DND-41 (cell line): ENCODE data around the gene MINDY4.

ENCODE experiments used
- ATAC-seq: fragments of 200-7000 bp; cut with Tn5 transposase; 3 replicates; pipeline ENCODE4 v1.9.1; 2021; ENCODE audit warnings: low read depth; ENCODE audit not compliant: insufficient read depth
- DNase-seq: peaks from one replicate; pipeline ENCODE4 v3.0.0-alpha.2; 2020
- H2AFZ ChIP-seq: 2 replicates; pipeline ENCODE4 v1.6.0; 2012; ENCODE audit warnings: low read depth, low read length
- H3K27ac ChIP-seq: 2 replicates; pipeline ENCODE4 v1.5.1; 2012; ENCODE audit warnings: low read length, inconsistent platforms
- H3K27me3 ChIP-seq: fragments of 200-600 bp; sonication (generic); 2 replicates; pipeline ENCODE4 v1.6.0; 2012; ENCODE audit warnings: low read length, mild to moderate bottlenecking, inconsistent platforms; ENCODE audit not compliant: insufficient read depth, poor library complexity
- H3K36me3 ChIP-seq: 2 replicates; pipeline ENCODE4 v1.5.1; 2012; ENCODE audit warnings: low read length, inconsistent platforms; ENCODE audit not compliant: insufficient read depth
- H3K4me1 ChIP-seq: 2 replicates; pipeline ENCODE4 v1.5.1; 2012; ENCODE audit warnings: mild to moderate bottlenecking, low read length; ENCODE audit not compliant: insufficient read depth
- H3K4me2 ChIP-seq: 2 replicates; pipeline ENCODE4 v1.6.0; 2012; ENCODE audit warnings: mild to moderate bottlenecking, moderate library complexity, low read length, inconsistent platforms; ENCODE audit not compliant: insufficient read depth
- H3K4me3 ChIP-seq, 2 experiments: fragments of 200-600 bp in 1 of 2; shearing (Covaris generic) in 1 of 2; 2 replicates each; pipeline ENCODE4 v1.5.1; 2012 to 2016; ENCODE audit warnings: inconsistent platforms in 2 of 2, low read length in 2 of 2, mild to moderate bottlenecking in 2 of 2, low read depth in 1 of 2, moderate library complexity in 1 of 2
- H3K79me2 ChIP-seq: 2 replicates; pipeline ENCODE4 v1.6.0; 2012; ENCODE audit warnings: low read length, inconsistent platforms; ENCODE audit not compliant: insufficient read depth
- H3K9ac ChIP-seq: 2 replicates; pipeline ENCODE4 v1.6.0; 2012; ENCODE audit warnings: low read depth, mild to moderate bottlenecking, inconsistent platforms, low read length, moderate library complexity
- H3K9me3 ChIP-seq: 2 replicates; pipeline ENCODE4 v1.5.1; 2012; ENCODE audit warnings: low read length, moderate library complexity, mild to moderate bottlenecking, inconsistent platforms; ENCODE audit not compliant: insufficient read depth, severe bottlenecking
- H4K20me1 ChIP-seq: 2 replicates; pipeline ENCODE4 v1.6.0; 2012; ENCODE audit warnings: low read length; ENCODE audit not compliant: insufficient read depth
- EZH2 ChIP-seq: IDR thresholded peaks from 3 replicates; pipeline ENCODE4 v1.6.1; 2012; ENCODE audit warnings: borderline replicate concordance, low read depth, mild to moderate bottlenecking, moderate library complexity, low read length, inconsistent platforms; ENCODE audit not compliant: severe bottlenecking
- TF ChIP-seq, protein P1 (sequence below): IDR thresholded peaks from 2 replicates; pipeline ENCODE4 v1.5.1; 2012; ENCODE audit warnings: borderline replicate concordance, low read length, moderate library complexity, mild to moderate bottlenecking; ENCODE audit not compliant: poor library complexity, severe bottlenecking; ENCODE audit errors: extremely low read depth

The MINDY4 gene

DNA sequence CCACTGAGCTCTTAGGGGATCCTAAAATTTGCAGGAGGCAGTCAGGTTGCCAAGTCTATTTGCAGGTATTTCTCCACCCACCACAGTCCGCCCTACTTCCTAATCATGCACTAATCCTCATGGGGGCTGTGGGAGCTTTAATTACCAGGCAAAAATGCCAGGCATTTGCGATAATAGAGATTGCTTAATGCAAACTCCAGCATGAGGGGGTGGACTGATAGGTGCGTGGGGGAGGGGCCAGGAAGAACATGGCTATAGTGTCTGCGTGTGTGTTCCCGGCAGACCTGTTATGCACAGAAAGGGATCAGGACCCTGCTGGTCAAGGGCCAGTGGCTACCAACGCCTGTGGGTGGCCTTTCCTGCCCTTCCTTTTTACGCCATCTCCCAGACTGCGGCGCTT lies 124.8 kb downstream of the MINDY4 start:
- Histone ChIP-seq H3K9ac (no peak overlapping the region), H3K4me2 (no peak overlapping the region), H3K9me3 (no peaks in the 10 kb centered on the region), H3K79me2 (no peaks in the 10 kb centered on the region), H3K36me3 (no peaks in the 10 kb centered on the region), H3K27me3 (no peaks in the 10 kb centered on the region), H3K4me3 (no peak overlapping the region), H2AFZ (no peak overlapping the region), H3K4me1 (no peaks in the 10 kb centered on the region), H4K20me1 (no peaks in the 10 kb centered on the region), H3K27ac (no peak overlapping the region)
- DNase-seq (no peak), ATAC-seq (no peak)
- TF ChIP-seq EZH2: no peak
- TF ChIP-seq, protein P1, sequence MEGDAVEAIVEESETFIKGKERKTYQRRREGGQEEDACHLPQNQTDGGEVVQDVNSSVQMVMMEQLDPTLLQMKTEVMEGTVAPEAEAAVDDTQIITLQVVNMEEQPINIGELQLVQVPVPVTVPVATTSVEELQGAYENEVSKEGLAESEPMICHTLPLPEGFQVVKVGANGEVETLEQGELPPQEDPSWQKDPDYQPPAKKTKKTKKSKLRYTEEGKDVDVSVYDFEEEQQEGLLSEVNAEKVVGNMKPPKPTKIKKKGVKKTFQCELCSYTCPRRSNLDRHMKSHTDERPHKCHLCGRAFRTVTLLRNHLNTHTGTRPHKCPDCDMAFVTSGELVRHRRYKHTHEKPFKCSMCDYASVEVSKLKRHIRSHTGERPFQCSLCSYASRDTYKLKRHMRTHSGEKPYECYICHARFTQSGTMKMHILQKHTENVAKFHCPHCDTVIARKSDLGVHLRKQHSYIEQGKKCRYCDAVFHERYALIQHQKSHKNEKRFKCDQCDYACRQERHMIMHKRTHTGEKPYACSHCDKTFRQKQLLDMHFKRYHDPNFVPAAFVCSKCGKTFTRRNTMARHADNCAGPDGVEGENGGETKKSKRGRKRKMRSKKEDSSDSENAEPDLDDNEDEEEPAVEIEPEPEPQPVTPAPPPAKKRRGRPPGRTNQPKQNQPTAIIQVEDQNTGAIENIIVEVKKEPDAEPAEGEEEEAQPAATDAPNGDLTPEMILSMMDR: no peak

DNA sequence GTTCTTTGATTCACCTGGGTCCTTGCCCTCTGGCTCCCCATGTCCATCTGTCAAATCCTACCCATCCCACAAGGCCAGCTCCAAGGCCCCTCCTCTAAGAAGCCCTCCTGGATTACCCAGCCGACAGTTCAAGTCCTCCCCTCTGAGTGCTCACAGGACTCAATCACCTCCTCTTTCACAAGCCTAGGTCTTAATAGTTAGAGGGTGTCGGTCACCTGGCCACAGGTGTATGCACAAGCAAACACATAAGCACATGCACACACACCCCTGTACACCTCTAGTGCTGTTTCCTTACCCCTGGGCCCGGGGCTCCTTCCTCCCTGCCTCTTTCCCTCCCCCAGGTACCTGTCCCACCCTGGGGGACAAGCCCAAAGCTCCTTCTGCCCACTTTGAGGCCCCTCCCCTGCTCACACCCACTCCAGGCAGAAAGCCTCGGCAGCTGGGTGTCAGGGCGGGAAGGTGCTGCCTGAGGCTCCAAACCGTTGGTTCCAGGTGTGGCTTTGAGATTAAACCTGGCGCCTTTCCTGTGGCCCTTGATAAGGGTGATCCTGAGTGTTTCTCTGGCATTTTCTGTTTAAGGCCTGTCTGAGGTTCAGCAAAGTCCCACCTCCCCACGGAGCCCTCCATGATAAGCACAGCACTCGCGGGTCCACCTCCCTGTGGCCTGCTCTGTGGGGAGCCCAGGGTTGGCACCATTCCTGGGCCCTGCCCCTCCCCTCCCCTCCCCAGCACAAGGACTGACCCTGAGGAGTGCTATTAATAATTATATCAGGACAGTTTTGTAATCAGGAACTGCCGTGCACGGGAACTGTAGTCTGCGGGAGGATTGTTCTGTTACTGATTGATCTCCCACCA lies 125.8 kb downstream of the MINDY4 start:
- Histone ChIP-seq H3K79me2 (no peaks in the 10 kb centered on the region), H2AFZ (no peak overlapping the region), H3K4me1 (no peaks in the 10 kb centered on the region), H3K4me3 (no peak overlapping the region), H4K20me1 (no peaks in the 10 kb centered on the region), H3K9me3 (no peaks in the 10 kb centered on the region), H3K27me3 (no peaks in the 10 kb centered on the region), H3K9ac (no peak overlapping the region), H3K4me2 (no peak overlapping the region), H3K27ac (no peak overlapping the region), H3K36me3 (no peaks in the 10 kb centered on the region)
- DNase-seq: no peak
- ATAC-seq: no peak
- TF ChIP-seq, protein P1: no peak
- no peak for TF ChIP-seq EZH2

DNA sequence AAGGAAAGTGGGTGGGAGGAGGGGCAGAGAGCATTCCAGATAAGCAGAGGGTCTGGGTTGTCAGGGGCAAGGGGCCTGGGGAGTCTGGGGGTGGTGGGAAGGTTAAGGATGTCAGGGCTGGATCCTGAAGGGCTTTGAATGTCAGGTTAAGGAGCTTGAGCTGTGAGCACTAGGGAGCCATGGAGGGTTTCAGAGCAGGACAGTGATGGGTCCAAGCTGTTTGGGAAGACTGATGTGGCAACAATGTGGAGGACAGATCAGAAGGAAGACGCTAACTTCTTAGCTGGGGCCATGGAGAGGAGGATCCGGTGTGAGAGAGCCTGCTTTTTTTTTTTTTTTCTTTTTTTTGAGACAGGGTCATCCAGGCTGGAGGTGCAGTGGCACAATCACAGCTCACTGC lies 126.6 kb downstream of the MINDY4 start:
- H3K79me2 ChIP-seq: no peaks in the 10 kb centered on the region
- H2AFZ ChIP-seq: no peak overlapping the region
- no peak overlapping the region for H3K4me2 ChIP-seq
- H3K4me3 ChIP-seq: no peak overlapping the region
- DNase-seq (no peak), ATAC-seq (no peak)
- H3K36me3 ChIP-seq: no peaks in the 10 kb centered on the region
- no peaks in the 10 kb centered on the region for H3K9me3 ChIP-seq
- H4K20me1 ChIP-seq: no peaks in the 10 kb centered on the region
- TF ChIP-seq EZH2: no peak
- TF ChIP-seq, protein P1: no peak
- H3K27me3 ChIP-seq: no peaks in the 10 kb centered on the region
- no peaks in the 10 kb centered on the region for H3K4me1 ChIP-seq
- no peak overlapping the region for H3K27ac ChIP-seq
- H3K9ac ChIP-seq: no peak overlapping the region

DNA sequence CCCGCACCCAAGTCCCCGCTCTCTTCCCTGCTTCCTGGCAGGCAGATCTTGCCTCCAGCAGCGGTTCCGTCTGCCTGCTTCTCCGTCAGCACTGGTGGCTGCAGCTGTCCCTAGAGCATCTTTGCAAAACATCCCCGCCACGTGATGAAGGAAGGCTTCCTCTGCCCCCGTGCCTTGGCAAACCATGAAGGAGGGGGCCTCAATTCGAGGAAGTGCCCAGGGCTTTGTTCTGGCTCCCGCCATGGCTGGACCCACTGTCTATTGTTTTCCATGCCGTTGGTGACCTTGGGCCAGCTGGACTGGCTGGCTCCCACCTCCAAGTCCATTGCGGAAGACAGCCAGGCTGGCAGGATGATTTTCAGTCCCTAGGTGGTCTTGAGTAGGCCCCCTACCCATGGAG lies 127.2 kb downstream of the MINDY4 start:
- no peaks in the 10 kb centered on the region for H3K27me3 ChIP-seq
- no peaks in the 10 kb centered on the region for H3K36me3 ChIP-seq
- no peak overlapping the region for H3K27ac ChIP-seq
- H3K4me1 ChIP-seq: no peaks in the 10 kb centered on the region
- no peaks in the 10 kb centered on the region for H4K20me1 ChIP-seq
- H3K79me2 ChIP-seq: no peaks in the 10 kb centered on the region
- no peak overlapping the region for H2AFZ ChIP-seq
- no peak overlapping the region for H3K4me3 ChIP-seq
- no peak overlapping the region for H3K4me2 ChIP-seq
- no peak for DNase-seq
- H3K9ac ChIP-seq: no peak overlapping the region
- H3K9me3 ChIP-seq: no peaks in the 10 kb centered on the region
- ATAC-seq: no peak
- no peak for TF ChIP-seq EZH2
- TF ChIP-seq, protein P1: no peak
